ENCODE measurements around the gene CREBL2.

GRCh38 chr12:12606781-12607589 lies 4.7 kb upstream of the CREBL2 start:
- TF ChIP-seq, protein P1, sequence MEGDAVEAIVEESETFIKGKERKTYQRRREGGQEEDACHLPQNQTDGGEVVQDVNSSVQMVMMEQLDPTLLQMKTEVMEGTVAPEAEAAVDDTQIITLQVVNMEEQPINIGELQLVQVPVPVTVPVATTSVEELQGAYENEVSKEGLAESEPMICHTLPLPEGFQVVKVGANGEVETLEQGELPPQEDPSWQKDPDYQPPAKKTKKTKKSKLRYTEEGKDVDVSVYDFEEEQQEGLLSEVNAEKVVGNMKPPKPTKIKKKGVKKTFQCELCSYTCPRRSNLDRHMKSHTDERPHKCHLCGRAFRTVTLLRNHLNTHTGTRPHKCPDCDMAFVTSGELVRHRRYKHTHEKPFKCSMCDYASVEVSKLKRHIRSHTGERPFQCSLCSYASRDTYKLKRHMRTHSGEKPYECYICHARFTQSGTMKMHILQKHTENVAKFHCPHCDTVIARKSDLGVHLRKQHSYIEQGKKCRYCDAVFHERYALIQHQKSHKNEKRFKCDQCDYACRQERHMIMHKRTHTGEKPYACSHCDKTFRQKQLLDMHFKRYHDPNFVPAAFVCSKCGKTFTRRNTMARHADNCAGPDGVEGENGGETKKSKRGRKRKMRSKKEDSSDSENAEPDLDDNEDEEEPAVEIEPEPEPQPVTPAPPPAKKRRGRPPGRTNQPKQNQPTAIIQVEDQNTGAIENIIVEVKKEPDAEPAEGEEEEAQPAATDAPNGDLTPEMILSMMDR (conservative IDR thresholded peaks at IDR 0.05 in 1 of 2, IDR thresholded peaks at IDR 0.05 in 1 of 2; ENCODE audit: extremely low read depth in 1 of 2, insufficient read depth in 1 of 2, low read depth in 1 of 2, low read length in 2 of 2) = no peak
- no peak for TF ChIP-seq EZH2 (IDR thresholded peaks at IDR 0.05; ENCODE audit: borderline replicate concordance, low read length)
